Activated CD4-positive, alpha-beta memory T cell treated with anti-CD3 and anti-CD28 coated beads, Interleukin-2, amount 10 ng/mL, durations not matched to agents 7 days and 5 days (primary cell): ENCODE data around the gene ARID4B. TPM values are rescaled to one million over a fixed set of nuclear protein-coding genes. Genes with fewer than 3 reads are reported as not detected.
A peak's percentile ranks its signal among the peaks of the same experiment; 100 is the strongest.

ENCODE experiments used
- CTCF ChIA-PET: fragments of 350-600 bp; sonication (Branson Sonifier 250); formaldehyde crosslinking; loops from one replicate; lab custom pipeline; 2021; ENCODE audit warnings: antibody characterized with exemption, inconsistent platforms; lab: Charles Lee
- POLR2A ChIA-PET: fragments of 350-600 bp; sonication (Branson Sonifier 250); formaldehyde crosslinking; loops from one replicate; lab custom pipeline; 2021; ENCODE audit warnings: antibody characterized with exemption; lab: Charles Lee
- DNase-seq: peaks from one replicate; pipeline ENCODE4 v3.0.0-alpha.2; 2020
- H3K27ac Mint-ChIP-seq: one replicate; pipeline ENCODE4 v1.8.0; 2021; ENCODE audit warnings: mild to moderate bottlenecking, mixed read lengths
- H3K27me3 Mint-ChIP-seq: one replicate; pipeline ENCODE4 v1.8.0; 2021; ENCODE audit warnings: mixed read lengths
- H3K36me3 Mint-ChIP-seq: one replicate; pipeline ENCODE4 v1.8.0; 2021; ENCODE audit warnings: low read depth, mixed read lengths
- H3K4me1 Mint-ChIP-seq: one replicate; pipeline ENCODE4 v1.8.0; 2021; ENCODE audit warnings: mixed read lengths
- H3K4me3 Mint-ChIP-seq: one replicate; pipeline ENCODE4 v1.8.0; 2021; ENCODE audit warnings: mild to moderate bottlenecking, mixed read lengths
- H3K9me3 Mint-ChIP-seq: one replicate; pipeline ENCODE4 v1.8.0; 2021; ENCODE audit warnings: mixed read lengths
- total RNA-seq, 2 experiments: library from RNA; stranded (reverse); gene quantifications; one replicate each; pipeline ENCODE4 v1.2.3, GENCODE V29; 2021

The ARID4B gene
- total RNA-seq, 2 experiments from 2014 or later, result 54.1 to 56.1 TPM

- Mint-ChIP-seq H3K9me3 (no peaks in the 10 kb centered on the region), H3K36me3 (peaks cover 79% of the 10 kb centered on the region)
Observed at GRCh38 chr1:235142991-235143390, 185.0 kb downstream of the ARID4B start.

GRCh38 chr1:235139315-235139714 is 188.7 kb downstream of the ARID4B start:
- ChIA-PET POLR2A (interaction anchor here (0.6 to 2.9 kb wide), 6 partner anchors 11 to 232 kb away, joined by 3 to 13 read pairs (median 4); partner anchors contain the start of genes RBM34 and TOMM20), CTCF (interaction anchor here (0.6 to 1.4 kb wide), 2 partner anchors 50 to 276 kb away, joined by 3 to 5 read pairs; no protein-coding TSS in a partner anchor)
- H3K4me3 Mint-ChIP-seq, result no peak overlapping the region
- no peaks in the 10 kb centered on the region for H3K27me3 Mint-ChIP-seq
- no peak overlapping the region for H3K27ac Mint-ChIP-seq
- DNase-seq, result no peak
- H3K4me1 Mint-ChIP-seq, result peaks cover 6% of the 10 kb centered on the region
- no peaks in the 10 kb centered on the region for H3K9me3 Mint-ChIP-seq
- peaks cover 86% of the 10 kb centered on the region for H3K36me3 Mint-ChIP-seq

More at GRCh38 chr1:235142991-235143390, 185.0 kb downstream of the ARID4B start:
- no peak for DNase-seq
- Mint-ChIP-seq H3K27ac (no peak overlapping the region), H3K4me3 (no peak overlapping the region), H3K4me1 (peaks cover 10% of the 10 kb centered on the region), H3K27me3 (no peaks in the 10 kb centered on the region)
- ChIA-PET CTCF (no interaction called here), POLR2A (interaction anchor here (0.6 to 2.1 kb wide), 2 partner anchors 15 to 18 kb away, joined by 4 to 5 read pairs; partner anchors contain the start of gene RBM34)

GRCh38 chr1:235138821-235139220 is 189.2 kb downstream of the ARID4B start:
- Mint-ChIP-seq H3K4me1 (peaks cover 6% of the 10 kb centered on the region), H3K9me3 (no peaks in the 10 kb centered on the region), H3K36me3 (peaks cover 85% of the 10 kb centered on the region), H3K27ac (peak overlapping the region; percentile 13), H3K4me3 (no peak overlapping the region), H3K27me3 (no peaks in the 10 kb centered on the region)
- no peak for DNase-seq
- POLR2A ChIA-PET, result interaction anchor here (0.9 to 2.9 kb wide), 5 partner anchors 10 to 233 kb away, joined by 3 to 13 read pairs (median 5); partner anchors contain the start of genes RBM34 and TOMM20
- CTCF ChIA-PET, result interaction anchor here (1.4 kb wide), 1 partner anchor 277 kb away, joined by 5 read pairs; no protein-coding TSS in a partner anchor

GRCh38 chr1:235136111-235136510 is 191.9 kb downstream of the ARID4B start:
- no peak for DNase-seq
- no peak overlapping the region for H3K4me3 Mint-ChIP-seq
- POLR2A ChIA-PET, result interaction anchor here (1.4 kb wide), 1 partner anchor 9 kb away, joined by 4 read pairs; no protein-coding TSS in a partner anchor
- H3K27ac Mint-ChIP-seq, result no peak overlapping the region
- CTCF ChIA-PET, result interaction anchor here (1.0 kb wide), 1 partner anchor 31 kb away, joined by 4 read pairs; no protein-coding TSS in a partner anchor
- no peaks in the 10 kb centered on the region for H3K27me3 Mint-ChIP-seq
- peaks cover 6% of the 10 kb centered on the region for H3K4me1 Mint-ChIP-seq
- H3K36me3 Mint-ChIP-seq, result peaks cover 68% of the 10 kb centered on the region
- H3K9me3 Mint-ChIP-seq, result no peaks in the 10 kb centered on the region

GRCh38 chr1:235134171-235134570 is 193.8 kb downstream of the ARID4B start:
- ChIA-PET POLR2A (interaction anchor here (1.2 to 1.3 kb wide), 2 partner anchors 12 to 27 kb away, joined by 3 read pairs; partner anchors contain the start of gene RBM34), CTCF (interaction anchor here (1.6 kb wide), 1 partner anchor 283 kb away, joined by 4 read pairs; no protein-coding TSS in a partner anchor)
- Mint-ChIP-seq H3K27me3 (no peaks in the 10 kb centered on the region), H3K36me3 (peaks cover 58% of the 10 kb centered on the region), H3K4me1 (peaks cover 8% of the 10 kb centered on the region), H3K27ac (no peak overlapping the region), H3K9me3 (no peaks in the 10 kb centered on the region), H3K4me3 (no peak overlapping the region)
- no peak for DNase-seq

- Mint-ChIP-seq H3K27ac (no peak overlapping the region), H3K4me3 (no peak overlapping the region), H3K9me3 (no peaks in the 10 kb centered on the region), H3K27me3 (no peaks in the 10 kb centered on the region), H3K4me1 (peaks cover 9% of the 10 kb centered on the region), H3K36me3 (peaks cover 50% of the 10 kb centered on the region)
- POLR2A ChIA-PET, result interaction anchor here (1.1 to 1.8 kb wide), 5 partner anchors 11 to 28 kb away, joined by 3 to 7 read pairs (median 3); partner anchors contain the start of gene RBM34
- CTCF ChIA-PET, result interaction anchor here (1.0 to 1.6 kb wide), 3 partner anchors 12 to 284 kb away, joined by 3 to 6 read pairs (median 4); no protein-coding TSS in a partner anchor
- DNase-seq, result no peak
Observed at GRCh38 chr1:235133086-235133485, 194.9 kb downstream of the ARID4B start.

GRCh38 chr1:235131961-235132360 is 196.0 kb downstream of the ARID4B start:
- DNase-seq, result no peak
- ChIA-PET CTCF (interaction anchor here (0.6 to 1.0 kb wide), 2 partner anchors 14 to 51 kb away, joined by 3 to 6 read pairs; no protein-coding TSS in a partner anchor), POLR2A (interaction anchor here (1.5 to 1.8 kb wide), 2 partner anchors 25 to 29 kb away, joined by 3 to 7 read pairs; partner anchors contain the start of gene RBM34)
- Mint-ChIP-seq H3K27ac (no peak overlapping the region), H3K27me3 (no peaks in the 10 kb centered on the region), H3K4me3 (no peak overlapping the region), H3K9me3 (no peaks in the 10 kb centered on the region), H3K4me1 (peaks cover 13% of the 10 kb centered on the region), H3K36me3 (peaks cover 47% of the 10 kb centered on the region)

GRCh38 chr1:235130766-235131270 is 197.2 kb downstream of the ARID4B start:
- DNase-seq, result no peak
- peaks cover 24% of the 10 kb centered on the region for H3K4me1 Mint-ChIP-seq
- CTCF ChIA-PET, result no interaction called here
- H3K9me3 Mint-ChIP-seq, result no peaks in the 10 kb centered on the region
- POLR2A ChIA-PET, result interaction anchor here (0.6 kb wide), 1 partner anchor 19 kb away, joined by 3 read pairs; no protein-coding TSS in a partner anchor
- no peaks in the 10 kb centered on the region for H3K27me3 Mint-ChIP-seq
- H3K4me3 Mint-ChIP-seq, result no peak overlapping the region
- peaks cover 46% of the 10 kb centered on the region for H3K36me3 Mint-ChIP-seq
- no peak overlapping the region for H3K27ac Mint-ChIP-seq

- H3K4me3 Mint-ChIP-seq, result no peak overlapping the region
- H3K36me3 Mint-ChIP-seq, result peaks cover 39% of the 10 kb centered on the region
- H3K9me3 Mint-ChIP-seq, result no peaks in the 10 kb centered on the region
- ChIA-PET POLR2A (interaction anchor here (0.6 to 4.2 kb wide), 5 partner anchors 7 to 642 kb away, joined by 3 to 42 read pairs (median 4); partner anchors contain the start of gene IRF2BP2), CTCF (interaction anchor here (0.7 to 1.2 kb wide), 3 partner anchors 25 to 1373 kb away, joined by 3 to 6 read pairs (median 3); no protein-coding TSS in a partner anchor)
- no peak for DNase-seq
- H3K27ac Mint-ChIP-seq, result peak overlapping the region; percentile 57
- no peaks in the 10 kb centered on the region for H3K27me3 Mint-ChIP-seq
- H3K4me1 Mint-ChIP-seq, result peaks cover 31% of the 10 kb centered on the region
Observed at GRCh38 chr1:235129774-235130570, 198.0 kb downstream of the ARID4B start.

- peaks cover 39% of the 10 kb centered on the region for H3K4me1 Mint-ChIP-seq
- peak; percentile 95 for DNase-seq
- peak within 1 kb of the TSS; percentile 92 for H3K27ac Mint-ChIP-seq
- peak within 1 kb of the TSS; percentile 98 for H3K4me3 Mint-ChIP-seq
- ChIA-PET CTCF (interaction anchor here (1.0 to 1.2 kb wide), 2 partner anchors 23 to 27 kb away, joined by 3 to 6 read pairs; no protein-coding TSS in a partner anchor), POLR2A (interaction anchor here (0.8 to 4.2 kb wide), 9 partner anchors 9 to 641 kb away, joined by 3 to 42 read pairs (median 4); partner anchors contain the start of genes ARID4B, GGPS1, IRF2BP2 and RBM34)
- peaks cover 39% of the 10 kb centered on the region for H3K36me3 Mint-ChIP-seq
- H3K9me3 Mint-ChIP-seq, result no peaks in the 10 kb centered on the region
- no peaks in the 10 kb centered on the region for H3K27me3 Mint-ChIP-seq
Observed at GRCh38 chr1:235128456-235129328, 199.3 kb downstream of the ARID4B start, which contains the start of gene TOMM20. TSS of gene TOMM20 (minus strand) at chr1:235128837. CDS start at chr1:235128715, 122 bp downstream.

- no peak for DNase-seq
- CTCF ChIA-PET, result interaction anchor here (0.9 to 2.2 kb wide), 5 partner anchors 21 to 377 kb away, joined by 3 to 8 read pairs (median 5); partner anchors contain the start of genes B3GALNT2 and RBM34
- H3K9me3 Mint-ChIP-seq, result no peaks in the 10 kb centered on the region
- POLR2A ChIA-PET, result interaction anchor here (1.1 to 4.2 kb wide), 13 partner anchors 9 to 740 kb away, joined by 3 to 42 read pairs (median 4); partner anchors contain the start of genes IRF2BP2 and RBM34
- no peaks in the 10 kb centered on the region for H3K27me3 Mint-ChIP-seq
- peak overlapping the region; percentile 98 for H3K4me3 Mint-ChIP-seq
- peak overlapping the region; percentile 92 for H3K27ac Mint-ChIP-seq
- peaks cover 47% of the 10 kb centered on the region for H3K4me1 Mint-ChIP-seq
- peaks cover 42% of the 10 kb centered on the region for H3K36me3 Mint-ChIP-seq
Observed at GRCh38 chr1:235127732-235128455, 200.1 kb downstream of the ARID4B start.
